ENCODE results near the gene SEMA7A. TPM values are rescaled to one million over a fixed set of nuclear protein-coding genes. Genes with fewer than 3 reads are reported as not detected.

The SEMA7A gene
- polyA plus RNA-seq, 1 of the 3 experiments (the other 2 are of a cell fraction), result 1.3 TPM

- POLR2A ChIA-PET, result no interaction called here
- H2AFZ ChIP-seq (ENCODE audit: low read depth), result no peak overlapping the region
- H3K27ac ChIP-seq (ENCODE audit: low read depth in 2 of 2, low read length in 1 of 2), result no peak overlapping the region; a peak in 1 of 4 replicates
- no peaks in the 10 kb centered on the region for H3K27me3 ChIP-seq (ENCODE audit: insufficient read depth)
- TF ChIP-seq FOXM1 (IDR thresholded peaks at IDR 0.05; ENCODE audit: low read depth) (no peak), SIN3A (IDR thresholded peaks at IDR 0.05; ENCODE audit: borderline replicate concordance, low read depth, low read length) (no peak), POLR2AphosphoS5 (IDR thresholded peaks at IDR 0.05; ENCODE audit: low read depth, low read length) (no peak), ELF1 (IDR thresholded peaks at IDR 0.05) (no peak), NRF1 (IDR thresholded peaks at IDR 0.05; ENCODE audit: low read depth, low read length) (no peak)
- no peaks in the 10 kb centered on the region for H4K20me1 ChIP-seq (ENCODE audit: insufficient read depth)
- no peak overlapping the region for H3K9ac ChIP-seq
- 96% methylated on average over 6 of the region's 6 CpGs for WGBS (ENCODE audit: low lambda C conversion rate)
- CTCF ChIA-PET, result interaction anchor here (0.9 to 23.8 kb wide), 8 partner anchors 11 to 396 kb away, joined by 3 to 779 read pairs (median 4); partner anchors contain the start of genes CSK, SEMA7A and UBL7
- H3K4me3 ChIP-seq (ENCODE audit: low read depth in 2 of 2, low read length in 1 of 2), result no peak overlapping the region
- H3K9me3 ChIP-seq, result no peaks in the 10 kb centered on the region
- no peak for DNase-seq
- no peaks in the 10 kb centered on the region for H3K36me3 ChIP-seq (replicated peaks in 1 of 2; ENCODE audit: control insufficient read depth in 1 of 2, insufficient read depth in 2 of 2, low read length in 1 of 2)
- H3K9me2 ChIP-seq, result no peaks in the 10 kb centered on the region
- H3F3A ChIP-seq (replicated peaks; ENCODE audit: insufficient read depth), result no peaks in the 10 kb centered on the region
- H3K4me2 ChIP-seq, result no peak overlapping the region
- peaks cover 0 to 30% of the 10 kb centered on the region in 2 experiments; a peak in 1 of 4 replicates for H3K4me1 ChIP-seq (ENCODE audit: control insufficient read depth in 1 of 2, insufficient read depth in 2 of 2, low read depth in 1 of 2, low read length in 1 of 2)
- no peaks in the 10 kb centered on the region for H3K79me2 ChIP-seq (ENCODE audit: insufficient read depth)
Observed at GRCh38 chr15:74385733-74386132, 48.0 kb downstream of the SEMA7A start.

DNA sequence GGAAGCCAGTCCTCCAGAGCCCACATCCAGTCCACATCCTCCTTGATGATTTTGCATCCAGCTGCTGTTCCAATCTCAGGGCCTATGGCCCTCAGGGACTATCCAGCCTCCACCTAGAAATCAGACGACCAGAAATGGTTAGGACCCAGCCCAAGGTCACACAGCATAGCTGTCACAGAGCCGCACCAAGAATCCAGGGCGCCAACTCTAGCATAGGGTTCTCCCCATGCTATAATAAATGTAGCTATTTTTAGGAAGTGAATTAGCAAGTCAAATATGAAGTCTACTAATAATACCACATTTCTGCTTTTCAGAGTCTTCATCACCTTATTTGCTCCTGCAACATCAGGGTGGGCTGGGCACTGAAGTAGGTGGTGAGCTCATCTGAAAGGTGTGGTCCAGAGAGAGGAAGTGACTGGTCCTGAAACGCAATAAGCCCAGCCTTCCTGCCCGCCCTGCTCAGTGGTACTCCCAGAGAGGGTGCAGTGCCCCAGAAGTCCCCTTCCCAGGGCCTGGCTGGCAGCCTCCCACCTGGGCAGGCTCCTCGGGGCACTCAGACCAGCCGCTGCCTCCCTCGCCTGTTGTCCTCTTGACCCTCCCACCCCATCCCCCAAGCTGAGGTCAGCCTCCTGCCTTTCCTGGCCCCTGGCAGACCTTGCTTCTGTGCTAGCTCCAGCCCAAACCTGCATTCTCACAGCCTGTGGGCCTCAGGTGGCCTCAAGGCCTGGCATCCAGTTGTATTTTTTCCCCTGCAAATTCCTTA, 48.7 kb downstream of the SEMA7A start:
- no peak overlapping the region for H2AFZ ChIP-seq (ENCODE audit: low read depth)
- DNase-seq, result no peak
- H3K4me1 ChIP-seq (ENCODE audit: control insufficient read depth in 1 of 2, insufficient read depth in 2 of 2, low read depth in 1 of 2, low read length in 1 of 2), result peaks cover 0 to 30% of the 10 kb centered on the region in 2 experiments; a peak in 1 of 4 replicates
- ChIA-PET POLR2A (no interaction called here), CTCF (interaction anchor here (0.7 to 23.8 kb wide), 8 partner anchors 10 to 396 kb away, joined by 3 to 779 read pairs (median 4); partner anchors contain the start of genes CSK, SEMA7A and UBL7)
- no peaks in the 10 kb centered on the region for H3K9me2 ChIP-seq
- H3F3A ChIP-seq (replicated peaks; ENCODE audit: insufficient read depth), result no peaks in the 10 kb centered on the region
- no peak overlapping the region for H3K27ac ChIP-seq (ENCODE audit: low read depth in 2 of 2, low read length in 1 of 2)
- no peak overlapping the region for H3K4me2 ChIP-seq
- no peak overlapping the region for H3K4me3 ChIP-seq (ENCODE audit: low read depth in 2 of 2, low read length in 1 of 2)
- no peaks in the 10 kb centered on the region for H3K36me3 ChIP-seq (replicated peaks in 1 of 2; ENCODE audit: control insufficient read depth in 1 of 2, insufficient read depth in 2 of 2, low read length in 1 of 2)
- WGBS (ENCODE audit: low lambda C conversion rate), result 87% methylated on average over 8 of the region's 8 CpGs
- no peaks in the 10 kb centered on the region for H3K79me2 ChIP-seq (ENCODE audit: insufficient read depth)
- TF ChIP-seq GABPA (IDR thresholded peaks at IDR 0.05; ENCODE audit: low read depth) (no peak), FOSL2 (IDR thresholded peaks at IDR 0.05; ENCODE audit: borderline replicate concordance, low read depth) (no peak), RAD21 (IDR thresholded peaks at IDR 0.05; ENCODE audit: low read length) (no peak), PBX3 (IDR thresholded peaks at IDR 0.05) (no peak), FOXM1 (IDR thresholded peaks at IDR 0.05; ENCODE audit: low read depth) (no peak), TEAD4 (IDR thresholded peaks at IDR 0.05; ENCODE audit: borderline replicate concordance, insufficient read depth) (no peak), JUND (IDR thresholded peaks at IDR 0.05) (no peak), USF1 (IDR thresholded peaks at IDR 0.05; ENCODE audit: borderline replicate concordance, low read depth) (no peak), MEF2A (IDR thresholded peaks at IDR 0.05; ENCODE audit: borderline replicate concordance, low read depth) (no peak), POLR2AphosphoS5 (IDR thresholded peaks at IDR 0.05; ENCODE audit: low read depth, low read length) (no peak), CHD2 (IDR thresholded peaks at IDR 0.05; ENCODE audit: low read length, partially characterized antibody) (no peak), GATA2 (CRISPR knock-in tag; IDR thresholded peaks at IDR 0.05) (no peak), TAF1 (IDR thresholded peaks at IDR 0.05; ENCODE audit: borderline replicate concordance, low read depth, low read length) (no peak)
- TF ChIP-seq, protein P1, sequence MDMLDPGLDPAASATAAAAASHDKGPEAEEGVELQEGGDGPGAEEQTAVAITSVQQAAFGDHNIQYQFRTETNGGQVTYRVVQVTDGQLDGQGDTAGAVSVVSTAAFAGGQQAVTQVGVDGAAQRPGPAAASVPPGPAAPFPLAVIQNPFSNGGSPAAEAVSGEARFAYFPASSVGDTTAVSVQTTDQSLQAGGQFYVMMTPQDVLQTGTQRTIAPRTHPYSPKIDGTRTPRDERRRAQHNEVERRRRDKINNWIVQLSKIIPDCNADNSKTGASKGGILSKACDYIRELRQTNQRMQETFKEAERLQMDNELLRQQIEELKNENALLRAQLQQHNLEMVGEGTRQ (IDR thresholded peaks at IDR 0.05; ENCODE audit: borderline replicate concordance, low read depth, low read length), result no peak
- H3K9me3 ChIP-seq, result no peaks in the 10 kb centered on the region
- H3K27me3 ChIP-seq (ENCODE audit: insufficient read depth), result no peaks in the 10 kb centered on the region
- no peaks in the 10 kb centered on the region for H4K20me1 ChIP-seq (ENCODE audit: insufficient read depth)
- no peak overlapping the region for H3K9ac ChIP-seq
